ENCODE measurements around the gene SUMO4.

SUMO4 gene

GRCh38 chr6:149400050-149400449 is at the start of gene SUMO4:
Gene SUMO4, plus strand, starts transcription at chr6:149400262. Its CDS starts 130 bp downstream, at chr6:149400392.
- DNase-seq (ENCODE audit: low read depth in 2 of 2), result no peak

- no peak for DNase-seq (ENCODE audit: low read depth in 2 of 2)
These were observed 46.1 kb upstream of the SUMO4 start for GRCh38 chr6:149354009-149354408.

- no peak for DNase-seq (ENCODE audit: low read depth in 2 of 2)
These were observed 43.8 kb upstream of the SUMO4 start for GRCh38 chr6:149356081-149356750.

- no peak for DNase-seq (ENCODE audit: low read depth in 2 of 2)
These were observed 42.1 kb upstream of the SUMO4 start for GRCh38 chr6:149357726-149358538.

- no peak for DNase-seq (ENCODE audit: low read depth in 2 of 2)
These were observed 40.6 kb upstream of the SUMO4 start for GRCh38 chr6:149359440-149359839.

- DNase-seq (ENCODE audit: low read depth in 2 of 2), result no peak
These were observed 39.5 kb upstream of the SUMO4 start for GRCh38 chr6:149360536-149360935.

GRCh38 chr6:149362289-149362688 is 37.8 kb upstream of the SUMO4 start:
- DNase-seq (ENCODE audit: low read depth in 2 of 2), result peak in 1 of 2 donors; percentile 10

GRCh38 chr6:149363154-149363553 is 36.9 kb upstream of the SUMO4 start:
- DNase-seq (ENCODE audit: low read depth in 2 of 2), result no peak

- DNase-seq (ENCODE audit: low read depth in 2 of 2), result no peak
These were observed 35.5 kb upstream of the SUMO4 start for GRCh38 chr6:149364557-149364956.

GRCh38 chr6:149365197-149365596 is 34.9 kb upstream of the SUMO4 start:
- no peak for DNase-seq (ENCODE audit: low read depth in 2 of 2)

- DNase-seq (ENCODE audit: low read depth in 2 of 2), result no peak
These were observed 33.7 kb upstream of the SUMO4 start for GRCh38 chr6:149366267-149366921.

- no peak for DNase-seq (ENCODE audit: low read depth in 2 of 2)
These were observed 32.0 kb upstream of the SUMO4 start for GRCh38 chr6:149368065-149368464.

GRCh38 chr6:149371154-149371553 is 28.9 kb upstream of the SUMO4 start:
- no peak for DNase-seq (ENCODE audit: low read depth in 2 of 2)

- no peak for DNase-seq (ENCODE audit: low read depth in 2 of 2)
These were observed 28.0 kb upstream of the SUMO4 start for GRCh38 chr6:149372062-149372461.

- no peak for DNase-seq (ENCODE audit: low read depth in 2 of 2)
These were observed 26.6 kb upstream of the SUMO4 start for GRCh38 chr6:149373511-149373910.

- DNase-seq (ENCODE audit: low read depth in 2 of 2), result no peak
These were observed 20.1 kb upstream of the SUMO4 start for GRCh38 chr6:149379977-149380376.

- no peak for DNase-seq (ENCODE audit: low read depth in 2 of 2)
These were observed 19.5 kb upstream of the SUMO4 start for GRCh38 chr6:149380523-149380922.

- DNase-seq (ENCODE audit: low read depth in 2 of 2), result no peak
These were observed 16.7 kb upstream of the SUMO4 start for GRCh38 chr6:149383371-149383770.

GRCh38 chr6:149384464-149384863 is 15.6 kb upstream of the SUMO4 start:
- no peak for DNase-seq (ENCODE audit: low read depth in 2 of 2)

GRCh38 chr6:149385998-149386646 is 13.9 kb upstream of the SUMO4 start:
- no peak for DNase-seq (ENCODE audit: low read depth in 2 of 2)

GRCh38 chr6:149387779-149388512 is 12.1 kb upstream of the SUMO4 start:
- no peak for DNase-seq (ENCODE audit: low read depth in 2 of 2)
